Adrenal gland (tissue), 12 donors: ENCODE measurements around the gene PTPRJ. TPM values are rescaled to one million over a fixed set of nuclear protein-coding genes. Genes with fewer than 3 reads are reported as not detected.

Experiments used
- DNase-seq, 7 donors: peaks; one replicate each; pipeline ENCODE4 v3.0.0-alpha.2; 2019 to 2020
- H3K27ac ChIP-seq, 5 donors: fragments of 200-600 bp; sonication (generic) in 4 of 5; 1 replicate in 3 of 5; 2 replicates in 2 of 5; pipeline versions ENCODE4 v1.5.1 to v1.8.0; 2016 to 2020; ENCODE audit warnings: mild to moderate bottlenecking in 1 of 5
- H3K27me3 ChIP-seq: fragments of 200-600 bp; 2 replicates; pipeline ENCODE4 v1.8.0; 2021
- H3K36me3 ChIP-seq, 2 donors: fragments of 200-600 bp; replicated peaks in 1 of 2; 1 replicate in 1 of 2; 2 replicates in 1 of 2; pipeline versions ENCODE4 v1.5.1 to v1.8.0; 2018 to 2022
- H3K4me1 ChIP-seq, 2 donors: fragments of 200-600 bp; replicated peaks in 1 of 2; 1 replicate in 1 of 2; 2 replicates in 1 of 2; pipeline versions ENCODE4 v1.5.1 to v1.8.0; 2018 to 2021
- H3K4me3 ChIP-seq, 4 donors: fragments of 200-600 bp; sonication (generic) in 3 of 4; one replicate each; pipeline ENCODE4 v1.5.1; 2016 to 2018
- H3K9me3 ChIP-seq, 3 donors: fragments of 200-600 bp; sonication (generic) in 1 of 3; replicated peaks in 1 of 3; 1 replicate in 2 of 3; 2 replicates in 1 of 3; pipeline versions ENCODE4 v1.5.1 to v1.8.0; 2016 to 2021
- POLR2A ChIP-seq, 2 donors: fragments of 450-650 bp; IDR thresholded peaks; one replicate each; pipeline ENCODE4 v1.6.1; 2017; ENCODE audit warnings: antibody characterized with exemption in 2 of 2, mild to moderate bottlenecking in 2 of 2, moderate library complexity in 1 of 2
- WGBS, 4 donors: extraction: QIAGEN DNeasy Blood & Tissue Kit in 2 of 4; methylation state at CpG; one replicate each; pipeline versions ENCODE4 v1.1.5 to v1.1.7; 2013 to 2017; 5-methylcytosine and 5-hydroxymethylcytosine counted together
- intact Hi-C, 2 donors: fragments of 100-400 bp; cut with DNase I; formaldehyde crosslinking; loops; one replicate each; pipeline versions ENCODE4 v1.14.1 to v1.15.0; 2022 to 2023
- polyA plus RNA-seq, 3 donors: library from polyadenylated mRNA; stranded (reverse); fragments of 200-250 nt in 2 of 3; fragments of 350-450 nt in 1 of 3; fragmentation: Illumina TruSeq in 1 of 3; extraction: RNeasy Lipid Tissue Mini Kit (QIAGEN cat#74804) in 1 of 3; gene quantifications; one replicate each; pipeline ENCODE4 v1.2.3, GENCODE V29; 2013 to 2014
- total RNA-seq, 9 donors: library from RNA; depleted of rRNA in 4 of 9; stranded (reverse); fragments of >200 nt in 4 of 9; fragments of 120-200 nt in 1 of 9; fragmentation: NEBNext Ultra II Directional in 1 of 9; extraction: Animal tissue kit (Norgen Biotek cat#: 25700) in 1 of 9; gene quantifications; one replicate each; pipeline versions ENCODE4 v1.1.0 to v1.2.4, GENCODE V29; 2013 to 2023
- TF ChIP-seq, protein P1 (sequence below), 6 experiments: fragments of 450-650 bp in 4 of 6; fragments of 200-600 bp in 2 of 6; sonication (generic) in 1 of 6; IDR thresholded peaks; 1 replicate in 5 of 6; 2 replicates in 1 of 6; pipeline versions ENCODE4 v1.5.1 to v1.8.0; 2016 to 2021; ENCODE audit warnings: antibody characterized with exemption in 6 of 6, mild to moderate bottlenecking in 2 of 6, moderate library complexity in 1 of 6
- donor health status: healthy with polysubstance abuse.
- donor health status: Bipolar disorder and iron deficiency.
- donor health status: DM: yes; HTN: yes; CAD: no.
- donor health status: DM: no; HTN: no; CAD: no.
- donor health status: DM: no; HTN: no; CAD: no.
- donor health status: DM: yes; HTN: yes; CAD: no.

The PTPRJ gene
- total and polyA plus RNA-seq, 12 donors = 1.4 to 16.9 (median 10.2) TPM

DNA sequence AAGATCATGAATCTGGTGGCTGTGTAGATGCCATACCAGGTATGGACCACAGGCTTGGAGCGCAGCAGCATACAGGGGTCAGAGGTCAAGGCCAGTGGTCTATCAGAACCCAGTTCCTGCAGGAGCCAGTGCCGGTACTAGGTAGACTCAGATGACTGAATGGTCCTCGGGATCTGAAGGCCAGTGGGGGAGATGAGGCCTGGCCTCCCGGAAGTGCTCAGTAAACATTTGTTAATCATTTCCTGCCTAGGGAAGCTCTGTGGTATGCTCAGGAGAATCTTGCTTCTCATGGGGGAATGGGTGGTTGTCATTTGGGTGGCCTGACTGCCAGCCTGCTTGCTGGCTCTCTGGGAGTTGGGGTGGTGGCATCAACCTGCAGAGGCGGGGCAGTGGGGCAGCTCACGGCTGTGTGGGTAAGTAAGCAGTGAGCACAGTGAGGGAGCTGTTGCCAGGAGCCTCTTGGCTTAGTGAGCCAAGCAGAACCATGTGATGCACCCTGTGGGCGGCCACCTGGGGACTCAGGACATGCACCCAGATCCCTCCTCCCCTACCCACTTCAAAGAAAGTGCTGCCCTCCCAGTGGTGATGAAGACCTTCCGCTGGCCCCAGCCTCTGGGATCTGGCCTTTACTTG lies 33.0 kb downstream of the PTPRJ start:
- TF ChIP-seq, protein P1, sequence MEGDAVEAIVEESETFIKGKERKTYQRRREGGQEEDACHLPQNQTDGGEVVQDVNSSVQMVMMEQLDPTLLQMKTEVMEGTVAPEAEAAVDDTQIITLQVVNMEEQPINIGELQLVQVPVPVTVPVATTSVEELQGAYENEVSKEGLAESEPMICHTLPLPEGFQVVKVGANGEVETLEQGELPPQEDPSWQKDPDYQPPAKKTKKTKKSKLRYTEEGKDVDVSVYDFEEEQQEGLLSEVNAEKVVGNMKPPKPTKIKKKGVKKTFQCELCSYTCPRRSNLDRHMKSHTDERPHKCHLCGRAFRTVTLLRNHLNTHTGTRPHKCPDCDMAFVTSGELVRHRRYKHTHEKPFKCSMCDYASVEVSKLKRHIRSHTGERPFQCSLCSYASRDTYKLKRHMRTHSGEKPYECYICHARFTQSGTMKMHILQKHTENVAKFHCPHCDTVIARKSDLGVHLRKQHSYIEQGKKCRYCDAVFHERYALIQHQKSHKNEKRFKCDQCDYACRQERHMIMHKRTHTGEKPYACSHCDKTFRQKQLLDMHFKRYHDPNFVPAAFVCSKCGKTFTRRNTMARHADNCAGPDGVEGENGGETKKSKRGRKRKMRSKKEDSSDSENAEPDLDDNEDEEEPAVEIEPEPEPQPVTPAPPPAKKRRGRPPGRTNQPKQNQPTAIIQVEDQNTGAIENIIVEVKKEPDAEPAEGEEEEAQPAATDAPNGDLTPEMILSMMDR (IDR thresholded peaks at IDR 0.05) = no peak
- TF ChIP-seq POLR2A (IDR thresholded peaks at IDR 0.05) = no peak
- H3K4me1 ChIP-seq = peaks cover 0 to 9% of the 10 kb centered on the region in 2 donors
- no peak for DNase-seq
- H3K27me3 ChIP-seq = no peaks in the 10 kb centered on the region
- WGBS, 4 donors = 73 to 86% (median 79%) methylated on average over 7 to 8 of the region's 8 CpGs
- H3K27ac ChIP-seq = no peak overlapping the region
- intact Hi-C loops = no loop called here
- H3K4me3 ChIP-seq = no peak overlapping the region
- H3K9me3 ChIP-seq = no peaks in the 10 kb centered on the region
- no peaks in the 10 kb centered on the region for H3K36me3 ChIP-seq

DNA sequence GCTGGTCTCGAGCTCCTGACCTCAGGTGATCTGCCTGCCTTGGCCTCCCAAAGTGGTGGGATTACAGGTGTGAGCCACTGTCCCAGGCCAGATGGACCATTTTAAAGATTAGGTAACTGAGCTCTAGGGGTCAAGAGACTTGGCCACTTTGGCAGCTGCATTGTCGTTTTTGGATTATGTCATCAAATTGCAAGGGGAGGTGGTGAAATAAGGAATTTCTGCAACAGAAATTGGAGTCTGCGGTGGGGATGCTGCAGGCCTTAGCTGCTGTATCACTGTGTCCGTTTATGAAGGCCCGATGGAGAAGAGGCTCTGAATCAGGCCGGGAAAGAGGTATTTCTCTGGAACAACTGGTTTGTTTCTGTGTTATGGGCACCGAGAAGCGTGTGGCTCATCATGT lies 34.6 kb downstream of the PTPRJ start:
- H3K4me3 ChIP-seq = no peak overlapping the region
- H3K27me3 ChIP-seq = no peaks in the 10 kb centered on the region
- TF ChIP-seq, protein P1 (IDR thresholded peaks at IDR 0.05) = no peak
- no peak for TF ChIP-seq POLR2A (IDR thresholded peaks at IDR 0.05)
- DNase-seq = no peak
- H3K4me1 ChIP-seq = peaks cover 0 to 15% of the 10 kb centered on the region in 2 donors
- H3K9me3 ChIP-seq = no peaks in the 10 kb centered on the region
- H3K36me3 ChIP-seq = no peaks in the 10 kb centered on the region
- no peak overlapping the region for H3K27ac ChIP-seq
- intact Hi-C loops = no loop called here
- WGBS, 4 donors = 78 to 86% (median 82%) methylated on average over 8 of the region's 8 CpGs

DNA sequence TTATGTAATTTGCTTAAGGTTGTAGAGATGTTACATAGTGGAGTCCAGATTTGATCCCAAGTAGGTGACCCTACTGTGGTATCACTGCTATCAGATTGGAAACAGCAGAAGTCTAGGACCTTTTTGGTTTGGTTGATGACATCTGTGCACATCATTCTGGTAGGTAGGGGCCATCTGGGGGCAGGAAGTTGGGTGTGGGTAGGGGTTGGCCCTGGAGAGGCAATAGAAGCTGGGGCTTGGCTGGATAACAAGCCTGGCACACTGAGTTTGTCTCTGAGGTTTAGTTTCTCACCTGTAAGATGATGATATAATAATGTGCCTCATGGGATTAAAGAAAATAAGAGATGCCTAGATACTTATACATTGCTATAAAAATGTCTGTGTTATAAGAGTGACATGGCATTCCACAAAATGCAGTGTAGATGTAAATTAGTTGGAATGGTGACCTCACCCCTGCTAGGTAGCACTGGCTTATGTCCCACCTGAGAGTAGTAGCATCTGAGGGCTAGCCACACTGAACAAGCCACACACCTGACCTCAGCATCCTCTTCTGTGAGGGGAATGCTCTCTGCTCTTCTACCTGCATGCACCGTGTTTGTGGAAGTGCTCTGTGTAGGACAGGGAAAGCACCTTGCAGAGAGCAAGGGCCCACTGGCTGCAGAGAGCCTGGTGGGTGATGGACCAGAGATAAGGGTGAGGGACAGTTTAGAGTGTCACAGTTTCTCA lies 36.9 kb downstream of the PTPRJ start:
- Histone ChIP-seq H3K4me1 (peaks cover 0 to 15% of the 10 kb centered on the region in 2 donors), H3K27ac (no peak overlapping the region), H3K27me3 (no peaks in the 10 kb centered on the region), H3K9me3 (no peaks in the 10 kb centered on the region), H3K36me3 (no peaks in the 10 kb centered on the region), H3K4me3 (no peak overlapping the region)
- intact Hi-C loops = no loop called here
- DNase-seq = no peak
- 13 to 63% (median 55%) methylated on average over 1 of the region's 1 CpG for WGBS, 4 donors
- TF ChIP-seq, protein P1 (IDR thresholded peaks at IDR 0.05) = no peak
- TF ChIP-seq POLR2A (IDR thresholded peaks at IDR 0.05) = no peak

DNA sequence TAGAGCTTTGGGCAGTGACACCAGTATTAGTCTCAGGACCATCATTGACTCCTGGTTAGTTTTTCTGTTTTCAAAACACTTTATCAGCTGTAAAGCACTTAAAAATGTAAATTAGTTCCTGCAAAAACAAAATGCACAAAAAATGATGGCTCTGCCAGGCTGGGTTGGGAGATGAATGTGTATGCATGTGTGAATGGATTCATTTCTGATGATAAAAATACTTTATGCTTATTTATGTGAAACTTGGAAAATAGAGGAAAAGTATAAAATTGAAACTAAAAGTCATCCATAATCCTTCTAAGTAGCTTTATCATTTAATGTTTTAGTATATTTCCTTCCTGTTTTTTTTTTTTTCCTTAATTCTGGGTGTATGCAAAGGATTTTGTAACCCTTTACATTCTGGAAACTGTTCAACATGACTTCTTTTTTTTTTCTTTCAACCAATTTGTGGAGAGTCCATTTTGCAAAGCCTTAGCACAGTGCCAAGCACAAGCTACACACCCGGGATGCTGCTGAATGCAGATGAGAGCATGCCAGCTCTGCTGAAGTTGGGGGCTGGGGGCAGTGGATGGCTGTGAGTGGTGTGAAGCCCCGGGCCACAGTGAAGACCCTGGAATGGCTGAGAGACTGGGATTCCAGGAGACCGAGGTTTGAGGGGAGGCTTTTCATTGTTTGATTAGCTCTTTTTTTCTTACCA lies 37.6 kb downstream of the PTPRJ start:
- 41 to 58% (median 47%) methylated on average over 3 of the region's 3 CpGs for WGBS, 4 donors
- no peak for DNase-seq
- no peaks in the 10 kb centered on the region for H3K27me3 ChIP-seq
- H3K9me3 ChIP-seq = no peaks in the 10 kb centered on the region
- intact Hi-C loops = no loop called here
- no peaks in the 10 kb centered on the region for H3K36me3 ChIP-seq
- no peak for TF ChIP-seq POLR2A (IDR thresholded peaks at IDR 0.05)
- TF ChIP-seq, protein P1 (IDR thresholded peaks at IDR 0.05) = no peak
- no peak overlapping the region for H3K27ac ChIP-seq
- H3K4me3 ChIP-seq = no peak overlapping the region
- H3K4me1 ChIP-seq = peaks cover 0 to 19% of the 10 kb centered on the region in 2 donors
